Upper lobe of right lung (tissue), 1 donor: ENCODE measurements around the gene DNM1. TPM values are rescaled to one million over a fixed set of nuclear protein-coding genes. Genes with fewer than 3 reads are reported as not detected.

Experiments used
- ATAC-seq: fragments of 200-7000 bp; cut with Tn5 transposase; one replicate; pipeline ENCODE4 v1.9.1; 2020; ENCODE audit warnings: mild to moderate bottlenecking, moderate library complexity
- DNase-seq: peaks from one replicate; pipeline ENCODE4 v3.0.0-alpha.2; 2020
- H3K27ac ChIP-seq: fragments of 200-600 bp; one replicate; pipeline ENCODE4 v1.8.0; 2022
- H3K27me3 ChIP-seq: fragments of 200-600 bp; one replicate; pipeline ENCODE4 v1.8.0; 2022; ENCODE audit warnings: mild to moderate bottlenecking
- H3K36me3 ChIP-seq: fragments of 200-600 bp; one replicate; pipeline ENCODE4 v1.8.0; 2022
- H3K4me1 ChIP-seq: fragments of 200-600 bp; one replicate; pipeline ENCODE4 v1.8.0; 2022
- H3K4me3 ChIP-seq: fragments of 200-600 bp; one replicate; pipeline ENCODE4 v1.8.0; 2022; ENCODE audit warnings: mild to moderate bottlenecking
- H3K9me3 ChIP-seq: fragments of 200-600 bp; one replicate; pipeline ENCODE4 v1.8.0; 2022
- CTCF ChIP-seq: fragments of 200-600 bp; IDR thresholded peaks from one replicate; pipeline ENCODE4 v1.8.0; 2022; ENCODE audit warnings: antibody characterized with exemption
- intact Hi-C: fragments of 100-400 bp; cut with DNase I; formaldehyde crosslinking; loops from one replicate; pipeline ENCODE4 v1.11.0; 2022
- total RNA-seq: library from RNA; stranded (reverse); fragmentation: NEBNext Ultra II Directional; extraction: Animal tissue kit (Norgen Biotek cat#: 25700); gene quantifications from one replicate; pipeline ENCODE4 v1.2.1, GENCODE V29; 2021
- donor health status: DM: no; HTN: yes; CAD: no; lungs with severe emphysema.

DNM1 gene
- total RNA-seq, 1 donor from 2014 or later = 5.2 TPM

GRCh38 chr9:128206484-128206883 is 3.3 kb downstream of the DNM1 start:
- ATAC-seq (no peak), DNase-seq (no peak)

GRCh38 chr9:128206916-128207910 is 4.0 kb downstream of the DNM1 start:
- Histone ChIP-seq H3K9me3 (no peaks in the 10 kb centered on the region), H3K4me3 (no peak overlapping the region), H3K27ac (no peak overlapping the region), H3K27me3 (peaks cover 25% of the 10 kb centered on the region), H3K36me3 (no peaks in the 10 kb centered on the region), H3K4me1 (peaks cover 10% of the 10 kb centered on the region)
- ATAC-seq (no peak), DNase-seq (no peak)
- intact Hi-C loops = no loop called here
- TF ChIP-seq CTCF = no peak

More at GRCh38 chr9:128206484-128206883, 3.3 kb downstream of the DNM1 start:
- intact Hi-C loops = no loop called here
- H3K4me1 ChIP-seq = peaks cover 10% of the 10 kb centered on the region
- H3K4me3 ChIP-seq = no peak overlapping the region
- H3K9me3 ChIP-seq = no peaks in the 10 kb centered on the region
- H3K27ac ChIP-seq = no peak overlapping the region
- H3K27me3 ChIP-seq = peaks cover 25% of the 10 kb centered on the region
- H3K36me3 ChIP-seq = no peaks in the 10 kb centered on the region
- no peak for TF ChIP-seq CTCF

DNA sequence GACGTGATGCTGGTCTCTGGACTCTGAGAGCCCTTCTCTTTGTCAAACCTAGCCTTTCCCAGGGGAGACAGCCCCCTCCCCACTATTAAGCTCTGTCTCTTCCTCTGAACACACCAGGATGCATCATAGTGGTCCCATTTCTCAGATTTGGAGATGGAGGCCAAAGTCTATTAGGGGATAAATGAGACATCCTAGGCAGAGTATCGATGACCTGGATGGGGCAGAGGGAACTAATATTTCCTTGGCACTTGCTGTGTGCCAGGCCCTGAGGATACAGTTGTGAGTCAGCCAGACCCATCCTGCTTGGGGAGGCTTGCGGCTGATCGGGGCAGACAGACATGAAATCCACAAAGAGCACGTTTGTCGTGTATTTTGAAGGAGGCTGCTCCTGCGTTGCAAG is 5.2 kb downstream of the DNM1 start:
- Histone ChIP-seq H3K27ac (no peak overlapping the region), H3K4me1 (peaks cover 7% of the 10 kb centered on the region), H3K9me3 (no peaks in the 10 kb centered on the region), H3K4me3 (no peak overlapping the region), H3K36me3 (no peaks in the 10 kb centered on the region), H3K27me3 (peaks cover 25% of the 10 kb centered on the region)
- intact Hi-C loops = no loop called here
- no peak for DNase-seq
- no peak for ATAC-seq
- TF ChIP-seq CTCF = no peak

- H3K4me3 ChIP-seq = no peak overlapping the region
- no peaks in the 10 kb centered on the region for H3K36me3 ChIP-seq
- H3K27ac ChIP-seq = no peak overlapping the region
- DNase-seq (no peak), ATAC-seq (no peak)
- intact Hi-C loops = no loop called here
- H3K27me3 ChIP-seq = peaks cover 19% of the 10 kb centered on the region
- no peak for TF ChIP-seq CTCF
- peaks cover 3% of the 10 kb centered on the region for H3K4me1 ChIP-seq
- H3K9me3 ChIP-seq = no peaks in the 10 kb centered on the region
These were observed 5.9 kb downstream of the DNM1 start for GRCh38 chr9:128208946-128209669.

DNA sequence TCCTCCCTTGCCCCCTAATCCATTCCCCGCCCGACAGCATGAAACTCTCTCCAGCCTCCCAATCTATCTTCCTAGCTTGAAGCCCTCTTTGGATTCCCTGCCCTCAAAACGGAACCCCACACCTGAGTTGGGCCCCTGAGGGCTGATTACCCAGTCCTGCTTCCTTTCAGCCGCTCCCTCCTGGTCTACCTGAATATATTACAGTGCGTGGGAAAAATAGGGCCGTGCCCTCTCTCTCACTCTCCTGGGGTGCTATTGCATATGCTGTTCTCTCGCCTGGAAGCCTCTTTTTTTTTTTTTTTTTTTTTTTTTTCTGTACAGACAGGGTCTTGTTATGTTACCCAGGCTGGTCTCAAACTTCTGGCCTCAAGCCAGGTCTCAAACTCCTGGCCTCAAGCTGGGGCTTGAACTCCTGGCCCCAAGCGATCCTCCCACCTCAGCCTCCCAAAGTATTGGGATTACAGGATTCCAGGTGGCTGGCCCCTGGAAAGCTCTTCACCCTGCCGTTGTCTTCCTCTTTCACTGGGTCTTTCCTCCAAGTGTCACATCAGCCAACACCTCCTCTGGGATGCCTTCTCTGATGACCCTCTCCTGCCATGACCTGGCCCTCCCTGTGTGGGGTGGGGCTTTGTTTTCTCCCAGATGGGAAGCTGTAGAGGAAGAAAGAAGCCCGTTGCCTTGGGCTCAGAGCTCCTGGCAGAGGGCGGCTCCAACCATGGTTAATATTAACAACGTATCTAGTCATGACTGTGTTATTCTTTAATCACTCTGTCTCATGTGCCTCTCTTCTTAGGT is 8.2 kb downstream of the DNM1 start:
- no peak for ATAC-seq
- Histone ChIP-seq H3K27me3 (no peaks in the 10 kb centered on the region), H3K4me1 (no peaks in the 10 kb centered on the region), H3K36me3 (no peaks in the 10 kb centered on the region), H3K9me3 (no peaks in the 10 kb centered on the region), H3K27ac (no peak overlapping the region), H3K4me3 (no peak overlapping the region)
- no peak for DNase-seq
- no peak for TF ChIP-seq CTCF
- intact Hi-C loops = no loop called here
